ENCODE data around the gene MMP17. TPM values are rescaled to one million over a fixed set of nuclear protein-coding genes. Genes with fewer than 3 reads are reported as not detected.
"Not testable (repeated sequence)": the region's sequence is repeated elsewhere in the genome, so short reads cannot be mapped to it uniquely, and the experiment has no call there.

Gene MMP17
- polyA plus RNA-seq, 1 donor from 2014 or later: 79.0 TPM

DNA sequence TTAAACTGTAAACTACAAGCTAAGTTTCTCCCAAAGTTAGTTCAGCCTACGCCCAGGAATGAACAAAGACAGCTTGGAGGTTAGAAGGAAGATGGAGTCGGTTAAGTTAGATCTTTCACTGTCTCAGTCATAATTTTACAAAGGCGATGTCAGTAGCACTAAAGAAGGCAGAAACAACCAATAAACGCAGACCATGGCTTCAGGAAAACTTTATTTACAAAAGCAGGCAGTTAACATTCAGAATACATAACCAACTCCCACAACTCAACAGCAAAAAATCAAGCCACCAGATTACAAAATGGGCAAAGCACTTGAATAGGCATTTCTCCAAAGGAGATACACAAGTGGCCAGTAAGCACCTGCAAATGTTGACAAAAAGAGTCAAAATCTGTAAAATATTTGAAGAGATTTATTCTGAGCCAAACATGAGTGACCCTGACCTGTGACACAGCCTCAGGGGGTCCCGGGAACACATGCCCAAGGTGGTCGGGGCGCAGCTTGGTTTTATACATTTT is 57.4 kb downstream of the MMP17 start:
- H3K9me2 ChIP-seq (ENCODE audit: insufficient read depth, low read length): no peaks in the 10 kb centered on the region
- H3K9me3 ChIP-seq (ENCODE audit: low read length): no peaks in the 10 kb centered on the region
- no peak overlapping the region for H2AFZ ChIP-seq (ENCODE audit: low read depth, low read length)

GRCh38 chr12:131891722-131892121 is 63.5 kb downstream of the MMP17 start:
- H3K4me3 ChIP-seq (ENCODE audit: low read length); H3F3A ChIP-seq (ENCODE audit: insufficient read depth, low read length, poor library complexity, severe bottlenecking); H3K4me2 ChIP-seq (ENCODE audit: low read length); H3K9me2 ChIP-seq (ENCODE audit: insufficient read depth, low read length); H3K27ac ChIP-seq (ENCODE audit: low read length); H3K27me3 ChIP-seq (ENCODE audit: insufficient read depth, low read depth, low read length); H2AFZ ChIP-seq (ENCODE audit: low read depth, low read length); H3K9me3 ChIP-seq (ENCODE audit: low read length); H3K36me3 ChIP-seq (ENCODE audit: insufficient read depth, low read length); H3K9ac ChIP-seq (ENCODE audit: low read length): not testable (repeated sequence)
- Histone ChIP-seq H4K20me1 (ENCODE audit: insufficient read depth) (peaks cover 11% of the 10 kb centered on the region), H3K79me2 (replicated peaks; ENCODE audit: insufficient read depth, low read length) (peaks cover 17% of the 10 kb centered on the region)

More for the DNA sequence above, 57.4 kb downstream of the MMP17 start:
- no peaks in the 10 kb centered on the region for H3K27me3 ChIP-seq (ENCODE audit: insufficient read depth, low read depth, low read length)
- no peak overlapping the region for H3K4me2 ChIP-seq (ENCODE audit: low read length)
- no peak overlapping the region for H3K27ac ChIP-seq (ENCODE audit: low read length)
- no peaks in the 10 kb centered on the region for H3K79me2 ChIP-seq (replicated peaks; ENCODE audit: insufficient read depth, low read length)
- no peak overlapping the region for H3K9ac ChIP-seq (ENCODE audit: low read length)
- no peak for TF ChIP-seq MXI1 (conservative IDR thresholded peaks at IDR 0.05; ENCODE audit: poor library complexity, severe bottlenecking)
- no peaks in the 10 kb centered on the region for H4K20me1 ChIP-seq (ENCODE audit: insufficient read depth)
- no peak overlapping the region for H3K4me3 ChIP-seq (ENCODE audit: low read length)
- H3K36me3 ChIP-seq (ENCODE audit: insufficient read depth, low read length): no peaks in the 10 kb centered on the region
- no peaks in the 10 kb centered on the region for H3F3A ChIP-seq (ENCODE audit: insufficient read depth, low read length, poor library complexity, severe bottlenecking)

DNA sequence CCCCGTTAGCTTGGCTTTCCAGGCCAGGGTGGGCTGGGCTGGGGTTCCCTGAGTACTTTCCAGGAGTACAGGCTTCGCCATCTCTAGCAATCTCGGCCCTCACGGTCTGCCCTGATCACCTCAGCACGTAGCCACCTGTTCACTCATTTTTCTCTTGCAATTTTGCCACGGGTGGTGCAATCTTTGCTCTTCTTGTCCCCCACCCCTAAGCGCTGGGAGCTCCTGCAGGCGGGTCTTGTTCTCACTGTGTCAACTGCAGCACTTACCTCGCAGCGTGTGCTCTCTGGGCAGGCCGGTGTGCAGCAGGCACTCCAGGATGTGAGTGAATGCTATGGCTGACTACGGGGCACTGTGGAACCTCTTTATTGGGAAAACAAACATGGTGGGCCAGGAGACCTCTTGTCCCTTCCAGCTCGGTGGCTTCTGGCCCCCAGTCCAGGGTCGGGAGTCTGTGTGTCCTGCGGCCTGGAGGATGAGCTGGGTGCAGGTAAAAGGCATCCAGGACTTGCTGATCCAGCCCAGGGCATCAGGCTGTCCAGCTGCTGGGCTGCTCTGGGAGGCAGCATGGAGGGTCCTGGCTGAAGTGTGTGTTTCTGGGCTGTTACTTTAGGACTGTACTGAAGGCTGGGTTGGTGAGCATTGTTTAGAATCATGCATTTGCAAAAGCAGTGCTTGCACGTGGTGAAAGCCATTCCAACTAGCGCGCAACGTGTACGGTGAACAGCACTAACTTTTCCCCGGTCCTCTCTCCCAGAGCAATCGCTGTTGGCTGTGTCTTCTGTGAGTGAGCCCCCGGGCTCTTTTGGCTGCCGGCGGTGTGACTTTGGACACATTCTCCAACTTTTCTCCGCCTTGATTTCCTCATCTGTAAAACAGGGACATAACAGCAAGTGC is 64.8 kb downstream of the MMP17 start:
- H2AFZ ChIP-seq (ENCODE audit: low read depth, low read length): no peak overlapping the region
- no peak overlapping the region for H3K27ac ChIP-seq (ENCODE audit: low read length)

More for the DNA sequence above, 64.8 kb downstream of the MMP17 start:
- Histone ChIP-seq H3K27me3 (ENCODE audit: insufficient read depth, low read depth, low read length) (no peaks in the 10 kb centered on the region), H4K20me1 (ENCODE audit: insufficient read depth) (peaks cover 14% of the 10 kb centered on the region), H3K4me3 (ENCODE audit: low read length) (no peak overlapping the region), H3K9me2 (ENCODE audit: insufficient read depth, low read length) (no peaks in the 10 kb centered on the region), H3K9ac (ENCODE audit: low read length) (no peak overlapping the region), H3K79me2 (replicated peaks; ENCODE audit: insufficient read depth, low read length) (peaks cover 28% of the 10 kb centered on the region), H3K9me3 (ENCODE audit: low read length) (no peaks in the 10 kb centered on the region), H3F3A (ENCODE audit: insufficient read depth, low read length, poor library complexity, severe bottlenecking) (no peaks in the 10 kb centered on the region), H3K4me2 (ENCODE audit: low read length) (no peak overlapping the region), H3K36me3 (ENCODE audit: insufficient read depth, low read length) (no peaks in the 10 kb centered on the region)
- no peak for TF ChIP-seq CTCF (IDR thresholded peaks at IDR 0.05; ENCODE audit: poor library complexity, severe bottlenecking)
- TF ChIP-seq TAF1 (IDR thresholded peaks at IDR 0.05; ENCODE audit: low read depth): no peak
- TF ChIP-seq REST (IDR thresholded peaks at IDR 0.05; ENCODE audit: borderline replicate concordance): no peak
- TF ChIP-seq RAD21 (conservative IDR thresholded peaks at IDR 0.05): no peak
- TF ChIP-seq SMC3 (conservative IDR thresholded peaks at IDR 0.05; ENCODE audit: poor library complexity): no peak
- no peak for TF ChIP-seq EP300 (conservative IDR thresholded peaks at IDR 0.05; ENCODE audit: poor library complexity, severe bottlenecking)
- no peak for TF ChIP-seq EZH2 (IDR thresholded peaks at IDR 0.05; ENCODE audit: borderline replicate concordance, insufficient read depth, low read length, poor library complexity, severe bottlenecking)
- TF ChIP-seq MXI1 (conservative IDR thresholded peaks at IDR 0.05; ENCODE audit: poor library complexity, severe bottlenecking): no peak
- no peak for TF ChIP-seq POLR2AphosphoS5 (IDR thresholded peaks at IDR 0.05)

Data from neural cell (in vitro differentiated cells).